Measurements from ENCODE around the gene KCNC4. TPM values are rescaled to one million over a fixed set of nuclear protein-coding genes. Genes with fewer than 3 reads are reported as not detected.
A peak's percentile ranks its signal among the peaks of the same experiment; 100 is the strongest.

Gene KCNC4
- total RNA-seq, 2 donors from 2014 or later = 12.2 to 14.7 TPM

- H3K4me3 Mint-ChIP-seq = no peak overlapping the region
- DNase-seq (no peak), ATAC-seq (no peak)
- no peak overlapping the region for H3K27ac Mint-ChIP-seq
- no peaks in the 10 kb centered on the region for H3K36me3 Mint-ChIP-seq (ENCODE audit: low read depth)
- peaks cover 35% of the 10 kb centered on the region for H3K27me3 Mint-ChIP-seq
- no peaks in the 10 kb centered on the region for H3K4me1 Mint-ChIP-seq
- H3K9me3 ChIP-seq (ENCODE audit: control insufficient read depth, low read length, poor library complexity, severe bottlenecking) = no peaks in the 10 kb centered on the region
Measured at GRCh38 chr1:110176299-110176956, 33.7 kb upstream of the KCNC4 start.

- H3K36me3 Mint-ChIP-seq (ENCODE audit: low read depth) = no peaks in the 10 kb centered on the region
- H3K27me3 Mint-ChIP-seq = peaks cover 25% of the 10 kb centered on the region
Measured at GRCh38 chr1:110177775-110178174, 32.3 kb upstream of the KCNC4 start.

GRCh38 chr1:110183642-110184167 is 26.4 kb upstream of the KCNC4 start:
- Mint-ChIP-seq H3K4me3 (no peak overlapping the region), H3K27me3 (peaks cover 18% of the 10 kb centered on the region), H3K27ac (no peak overlapping the region), H3K4me1 (peaks cover 3% of the 10 kb centered on the region), H3K36me3 (ENCODE audit: low read depth) (no peaks in the 10 kb centered on the region)
- DNase-seq = no peak
- no peak for ATAC-seq
- H3K9me3 ChIP-seq (ENCODE audit: control insufficient read depth, low read length, poor library complexity, severe bottlenecking) = no peaks in the 10 kb centered on the region

More at GRCh38 chr1:110177775-110178174, 32.3 kb upstream of the KCNC4 start:
- H3K4me3 Mint-ChIP-seq = no peak overlapping the region
- H3K27ac Mint-ChIP-seq = no peak overlapping the region
- DNase-seq (no peak), ATAC-seq (no peak)
- no peaks in the 10 kb centered on the region for H3K9me3 ChIP-seq (ENCODE audit: control insufficient read depth, low read length, poor library complexity, severe bottlenecking)
- no peaks in the 10 kb centered on the region for H3K4me1 Mint-ChIP-seq

GRCh38 chr1:110184446-110184845 is 25.7 kb upstream of the KCNC4 start:
- H3K27me3 Mint-ChIP-seq = peaks cover 25% of the 10 kb centered on the region
- no peak for ATAC-seq
- DNase-seq = no peak
- H3K9me3 ChIP-seq (ENCODE audit: control insufficient read depth, low read length, poor library complexity, severe bottlenecking) = no peaks in the 10 kb centered on the region
- H3K27ac Mint-ChIP-seq = peak overlapping the region; percentile 8
- peaks cover 8% of the 10 kb centered on the region for H3K4me1 Mint-ChIP-seq
- H3K4me3 Mint-ChIP-seq = no peak overlapping the region
- H3K36me3 Mint-ChIP-seq (ENCODE audit: low read depth) = peaks cover under 1% of the 10 kb centered on the region

GRCh38 chr1:110185181-110185580 is 24.9 kb upstream of the KCNC4 start:
- Mint-ChIP-seq H3K27me3 (peaks cover 30% of the 10 kb centered on the region), H3K4me1 (peaks cover 8% of the 10 kb centered on the region), H3K27ac (peak overlapping the region; percentile 8), H3K36me3 (ENCODE audit: low read depth) (peaks cover 3% of the 10 kb centered on the region), H3K4me3 (no peak overlapping the region)
- no peaks in the 10 kb centered on the region for H3K9me3 ChIP-seq (ENCODE audit: control insufficient read depth, low read length, poor library complexity, severe bottlenecking)
- DNase-seq (no peak), ATAC-seq (no peak)

GRCh38 chr1:110186558-110186957 is 23.6 kb upstream of the KCNC4 start:
- Mint-ChIP-seq H3K27ac (no peak overlapping the region), H3K4me1 (peaks cover 8% of the 10 kb centered on the region), H3K27me3 (peaks cover 39% of the 10 kb centered on the region), H3K4me3 (no peak overlapping the region), H3K36me3 (ENCODE audit: low read depth) (peaks cover 3% of the 10 kb centered on the region)
- no peak for DNase-seq
- no peaks in the 10 kb centered on the region for H3K9me3 ChIP-seq (ENCODE audit: control insufficient read depth, low read length, poor library complexity, severe bottlenecking)
- ATAC-seq = no peak

GRCh38 chr1:110187139-110187890 is 22.8 kb upstream of the KCNC4 start:
- Mint-ChIP-seq H3K27ac (no peak overlapping the region), H3K27me3 (peaks cover 39% of the 10 kb centered on the region), H3K4me1 (peaks cover 8% of the 10 kb centered on the region), H3K36me3 (ENCODE audit: low read depth) (peaks cover 3% of the 10 kb centered on the region), H3K4me3 (no peak overlapping the region)
- H3K9me3 ChIP-seq (ENCODE audit: control insufficient read depth, low read length, poor library complexity, severe bottlenecking) = no peaks in the 10 kb centered on the region
- ATAC-seq = no peak
- DNase-seq = no peak

- Mint-ChIP-seq H3K27me3 (peaks cover 39% of the 10 kb centered on the region), H3K36me3 (ENCODE audit: low read depth) (peaks cover 3% of the 10 kb centered on the region), H3K27ac (no peak overlapping the region), H3K4me3 (no peak overlapping the region), H3K4me1 (peaks cover 8% of the 10 kb centered on the region)
- ATAC-seq = no peak
- no peak for DNase-seq
- no peaks in the 10 kb centered on the region for H3K9me3 ChIP-seq (ENCODE audit: control insufficient read depth, low read length, poor library complexity, severe bottlenecking)
Measured at GRCh38 chr1:110188035-110188618, 22.0 kb upstream of the KCNC4 start.

GRCh38 chr1:110189181-110189580 is 20.9 kb upstream of the KCNC4 start:
- ATAC-seq (no peak), DNase-seq (no peak)
- Mint-ChIP-seq H3K27me3 (peaks cover 39% of the 10 kb centered on the region), H3K4me1 (peaks cover 8% of the 10 kb centered on the region), H3K36me3 (ENCODE audit: low read depth) (peaks cover 3% of the 10 kb centered on the region), H3K27ac (no peak overlapping the region), H3K4me3 (no peak overlapping the region)
- no peaks in the 10 kb centered on the region for H3K9me3 ChIP-seq (ENCODE audit: control insufficient read depth, low read length, poor library complexity, severe bottlenecking)

GRCh38 chr1:110190282-110190929 is 19.7 kb upstream of the KCNC4 start:
- no peak overlapping the region for H3K27ac Mint-ChIP-seq
- ATAC-seq = no peak
- DNase-seq = no peak
- no peaks in the 10 kb centered on the region for H3K9me3 ChIP-seq (ENCODE audit: control insufficient read depth, low read length, poor library complexity, severe bottlenecking)
- H3K4me3 Mint-ChIP-seq = no peak overlapping the region
- H3K4me1 Mint-ChIP-seq = peaks cover 8% of the 10 kb centered on the region
- peaks cover 3% of the 10 kb centered on the region for H3K36me3 Mint-ChIP-seq (ENCODE audit: low read depth)
- peaks cover 39% of the 10 kb centered on the region for H3K27me3 Mint-ChIP-seq

- H3K4me3 Mint-ChIP-seq = no peak overlapping the region
- H3K27me3 Mint-ChIP-seq = peaks cover 28% of the 10 kb centered on the region
- ATAC-seq (no peak), DNase-seq (no peak)
- H3K9me3 ChIP-seq (ENCODE audit: control insufficient read depth, low read length, poor library complexity, severe bottlenecking) = no peaks in the 10 kb centered on the region
- peaks cover 3% of the 10 kb centered on the region for H3K36me3 Mint-ChIP-seq (ENCODE audit: low read depth)
- H3K27ac Mint-ChIP-seq = no peak overlapping the region
- peaks cover 8% of the 10 kb centered on the region for H3K4me1 Mint-ChIP-seq
Measured at GRCh38 chr1:110192541-110192940, 17.6 kb upstream of the KCNC4 start.

- Mint-ChIP-seq H3K27ac (no peak overlapping the region), H3K36me3 (ENCODE audit: low read depth) (no peaks in the 10 kb centered on the region), H3K27me3 (peaks cover 8% of the 10 kb centered on the region), H3K4me1 (peaks cover 3% of the 10 kb centered on the region), H3K4me3 (no peak overlapping the region)
- DNase-seq = no peak
- ATAC-seq = no peak
- no peaks in the 10 kb centered on the region for H3K9me3 ChIP-seq (ENCODE audit: control insufficient read depth, low read length, poor library complexity, severe bottlenecking)
Measured at GRCh38 chr1:110195196-110195595, 14.9 kb upstream of the KCNC4 start.
